SU-DHL-6 (cell line): ENCODE data around the gene SUPT7L.

Source experiments
- H2AFZ ChIP-seq: fragments of 200-600 bp; sonication (generic); 2 replicates; pipeline ENCODE4 v1.6.1; 2014; ENCODE audit warnings: low read depth, mild to moderate bottlenecking, moderate library complexity, mixed read lengths, antibody characterized with exemption, low read length; ENCODE audit not compliant: severe bottlenecking
- H3F3A ChIP-seq: fragments of 200-600 bp; shearing (Covaris generic); 2 replicates; pipeline ENCODE4 v1.6.0; 2016; ENCODE audit warnings: antibody characterized with exemption, mild to moderate bottlenecking; ENCODE audit not compliant: insufficient read depth
- H3K27ac ChIP-seq: fragments of 200-600 bp; sonication (generic); 2 replicates; pipeline ENCODE4 v1.5.1; 2016; ENCODE audit warnings: low read depth, mild to moderate bottlenecking, low read length, moderate library complexity, mixed read lengths
- H3K27me3 ChIP-seq: fragments of 200-600 bp; sonication (generic), shearing (Covaris generic); 2 replicates; pipeline ENCODE4 v1.6.0; 2014; ENCODE audit warnings: mild to moderate bottlenecking, low read length
- H3K36me3 ChIP-seq: fragments of 200-600 bp; sonication (generic); 2 replicates; pipeline ENCODE4 v1.6.1; 2014; ENCODE audit warnings: mild to moderate bottlenecking, low read length, mixed read lengths
- H3K4me2 ChIP-seq: fragments of 300-600, 200-600 bp; shearing (Covaris generic), sonication (generic); 2 replicates; pipeline ENCODE4 v1.6.0; 2014; ENCODE audit warnings: low read length, low read depth, mild to moderate bottlenecking; ENCODE audit not compliant: poor library complexity, severe bottlenecking
- H3K4me3 ChIP-seq: fragments of 200-600 bp; sonication (generic); 2 replicates; pipeline ENCODE4 v1.5.1; 2014; ENCODE audit warnings: antibody characterized with exemption, low read length, mild to moderate bottlenecking, mixed read lengths; ENCODE audit not compliant: insufficient read depth, poor library complexity, severe bottlenecking
- H3K79me2 ChIP-seq: fragments of 200-600 bp; sonication (generic); 2 replicates; pipeline ENCODE4 v1.6.1; 2014; ENCODE audit warnings: mild to moderate bottlenecking, low read length, moderate library complexity; ENCODE audit not compliant: insufficient read depth
- H3K9ac ChIP-seq: fragments of 200-600 bp; sonication (generic); 2 replicates; pipeline ENCODE4 v1.7.0; 2014; ENCODE audit warnings: mild to moderate bottlenecking, low read length
- H3K9me2 ChIP-seq: fragments of 200-600 bp; sonication (generic); replicated peaks from 2 replicates; pipeline ENCODE4 v1.6.1; 2014; ENCODE audit warnings: low read length; ENCODE audit not compliant: insufficient read depth
- H3K9me3 ChIP-seq: fragments of 200-600 bp; sonication (generic); 2 replicates; pipeline ENCODE4 v1.6.1; 2014; ENCODE audit warnings: low read length, mixed read lengths; ENCODE audit not compliant: insufficient read depth
- H4K20me1 ChIP-seq: fragments of 200-600 bp; sonication (generic); 2 replicates; pipeline ENCODE4 v1.6.1; 2014; ENCODE audit warnings: low read depth, mild to moderate bottlenecking, antibody characterized with exemption, low read length, moderate library complexity, mixed read lengths
- EZH2phosphoT487 ChIP-seq: fragments of 200-600 bp; sonication (generic), shearing (Covaris generic); conservative IDR thresholded peaks from 2 replicates; pipeline ENCODE4 v1.6.1; 2018; ENCODE audit warnings: mild to moderate bottlenecking, antibody characterized with exemption, low read length, moderate library complexity, mixed read lengths
- TF ChIP-seq, protein P1 (sequence below): fragments of 200-600 bp; sonication (generic); IDR thresholded peaks from one replicate; pipeline ENCODE4 v1.5.1; 2017; ENCODE audit warnings: antibody characterized with exemption, mild to moderate bottlenecking, low read length, moderate library complexity; ENCODE audit not compliant: insufficient read depth, poor library complexity, severe bottlenecking

SUPT7L gene

DNA sequence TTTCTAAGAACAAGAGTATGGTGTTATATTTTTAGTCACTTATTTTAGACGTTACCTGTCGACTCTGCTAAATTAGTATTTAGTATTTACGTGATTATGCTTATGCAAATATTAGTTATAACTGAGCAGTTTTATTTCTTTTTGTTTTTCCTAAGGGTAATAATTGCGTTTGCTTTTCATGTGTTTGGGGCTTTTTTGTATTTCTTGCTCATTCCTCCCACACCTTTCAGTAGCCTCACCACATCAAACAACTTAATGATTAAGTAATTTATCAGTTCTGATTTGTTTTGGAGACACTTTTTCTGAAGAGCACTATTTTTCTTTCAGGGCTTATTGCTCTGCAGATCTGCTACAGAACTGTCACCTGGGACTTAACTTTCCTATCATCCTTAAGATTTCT is 7.8 kb upstream of the SUPT7L start:
- H4K20me1 ChIP-seq = no peaks in the 10 kb centered on the region

GRCh38 chr2:27667446-27667845 is 4.0 kb upstream of the SUPT7L start:
- Histone ChIP-seq H3K4me3 (no peak overlapping the region), H3K36me3 (peaks cover 11% of the 10 kb centered on the region; the same call in 1 of the 2 replicates), H3K4me2 (no peak overlapping the region)

More for the DNA sequence above, 7.8 kb upstream of the SUPT7L start:
- H3K9me3 ChIP-seq = no peaks in the 10 kb centered on the region
- H2AFZ ChIP-seq = no peak overlapping the region
- H3K9me2 ChIP-seq = no peaks in the 10 kb centered on the region
- 0 out of 2 replicates have a peak, but pooled peaks cover 5% of the 10 kb centered on the region for H3F3A ChIP-seq
- no peak overlapping the region for H3K9ac ChIP-seq
- no peak overlapping the region for H3K4me3 ChIP-seq
- no peaks in the 10 kb centered on the region for H3K79me2 ChIP-seq
- H3K4me2 ChIP-seq = no peak overlapping the region
- H3K27me3 ChIP-seq = no peaks in the 10 kb centered on the region
- no peak for TF ChIP-seq EZH2phosphoT487
- TF ChIP-seq, protein P1, sequence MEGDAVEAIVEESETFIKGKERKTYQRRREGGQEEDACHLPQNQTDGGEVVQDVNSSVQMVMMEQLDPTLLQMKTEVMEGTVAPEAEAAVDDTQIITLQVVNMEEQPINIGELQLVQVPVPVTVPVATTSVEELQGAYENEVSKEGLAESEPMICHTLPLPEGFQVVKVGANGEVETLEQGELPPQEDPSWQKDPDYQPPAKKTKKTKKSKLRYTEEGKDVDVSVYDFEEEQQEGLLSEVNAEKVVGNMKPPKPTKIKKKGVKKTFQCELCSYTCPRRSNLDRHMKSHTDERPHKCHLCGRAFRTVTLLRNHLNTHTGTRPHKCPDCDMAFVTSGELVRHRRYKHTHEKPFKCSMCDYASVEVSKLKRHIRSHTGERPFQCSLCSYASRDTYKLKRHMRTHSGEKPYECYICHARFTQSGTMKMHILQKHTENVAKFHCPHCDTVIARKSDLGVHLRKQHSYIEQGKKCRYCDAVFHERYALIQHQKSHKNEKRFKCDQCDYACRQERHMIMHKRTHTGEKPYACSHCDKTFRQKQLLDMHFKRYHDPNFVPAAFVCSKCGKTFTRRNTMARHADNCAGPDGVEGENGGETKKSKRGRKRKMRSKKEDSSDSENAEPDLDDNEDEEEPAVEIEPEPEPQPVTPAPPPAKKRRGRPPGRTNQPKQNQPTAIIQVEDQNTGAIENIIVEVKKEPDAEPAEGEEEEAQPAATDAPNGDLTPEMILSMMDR = no peak
- no peak overlapping the region for H3K27ac ChIP-seq
- peaks cover 28% of the 10 kb centered on the region; the same call in 1 of the 2 replicates for H3K36me3 ChIP-seq

GRCh38 chr2:27664622-27665363 is 1.4 kb upstream of the SUPT7L start:
- Histone ChIP-seq H4K20me1 (no peaks in the 10 kb centered on the region), H3K79me2 (peaks cover 35% of the 10 kb centered on the region), H3K9ac (peak overlapping the region; percentile 63), H2AFZ (peak overlapping the region; percentile 98), H3K27me3 (no peaks in the 10 kb centered on the region), H3K4me3 (peak overlapping the region; percentile 89), H3K4me2 (peak overlapping the region; percentile 88), H3F3A (0 out of 2 replicates have a peak, but pooled peaks cover 5% of the 10 kb centered on the region), H3K36me3 (peaks cover 16% of the 10 kb centered on the region; the same call in 1 of the 2 replicates), H3K27ac (no peak overlapping the region), H3K9me3 (no peaks in the 10 kb centered on the region), H3K9me2 (no peaks in the 10 kb centered on the region)
- TF ChIP-seq, protein P1 = no peak
- no peak for TF ChIP-seq EZH2phosphoT487

More at GRCh38 chr2:27667446-27667845, 4.0 kb upstream of the SUPT7L start:
- Histone ChIP-seq H3F3A (0 out of 2 replicates have a peak, but pooled peaks cover 5% of the 10 kb centered on the region), H3K9ac (no peak overlapping the region), H3K9me2 (no peaks in the 10 kb centered on the region), H4K20me1 (no peaks in the 10 kb centered on the region), H3K27me3 (no peaks in the 10 kb centered on the region), H3K27ac (no peak overlapping the region), H3K79me2 (peaks cover 30% of the 10 kb centered on the region), H3K9me3 (no peaks in the 10 kb centered on the region), H2AFZ (no peak overlapping the region)
- TF ChIP-seq, protein P1 = no peak
- no peak for TF ChIP-seq EZH2phosphoT487
